ENCODE data around the gene RASD1.

The RASD1 gene

GRCh38 chr17:17504341-17505140 lies 8.3 kb upstream of the RASD1 start:
- TF ChIP-seq FOXP2 (optimal IDR thresholded peaks at IDR 0.05; ENCODE audit: borderline replicate concordance, extremely low read depth, extremely low read length, insufficient read depth) (no peak), SIN3A (IDR thresholded peaks at IDR 0.05; ENCODE audit: borderline replicate concordance, insufficient read depth, low read length) (no peak), POLR2AphosphoS5 (IDR thresholded peaks at IDR 0.05; ENCODE audit: low read depth, low read length) (no peak), TAF1 (IDR thresholded peaks at IDR 0.05; ENCODE audit: borderline replicate concordance, insufficient read depth, low read length) (no peak)
- TF ChIP-seq, protein P1, sequence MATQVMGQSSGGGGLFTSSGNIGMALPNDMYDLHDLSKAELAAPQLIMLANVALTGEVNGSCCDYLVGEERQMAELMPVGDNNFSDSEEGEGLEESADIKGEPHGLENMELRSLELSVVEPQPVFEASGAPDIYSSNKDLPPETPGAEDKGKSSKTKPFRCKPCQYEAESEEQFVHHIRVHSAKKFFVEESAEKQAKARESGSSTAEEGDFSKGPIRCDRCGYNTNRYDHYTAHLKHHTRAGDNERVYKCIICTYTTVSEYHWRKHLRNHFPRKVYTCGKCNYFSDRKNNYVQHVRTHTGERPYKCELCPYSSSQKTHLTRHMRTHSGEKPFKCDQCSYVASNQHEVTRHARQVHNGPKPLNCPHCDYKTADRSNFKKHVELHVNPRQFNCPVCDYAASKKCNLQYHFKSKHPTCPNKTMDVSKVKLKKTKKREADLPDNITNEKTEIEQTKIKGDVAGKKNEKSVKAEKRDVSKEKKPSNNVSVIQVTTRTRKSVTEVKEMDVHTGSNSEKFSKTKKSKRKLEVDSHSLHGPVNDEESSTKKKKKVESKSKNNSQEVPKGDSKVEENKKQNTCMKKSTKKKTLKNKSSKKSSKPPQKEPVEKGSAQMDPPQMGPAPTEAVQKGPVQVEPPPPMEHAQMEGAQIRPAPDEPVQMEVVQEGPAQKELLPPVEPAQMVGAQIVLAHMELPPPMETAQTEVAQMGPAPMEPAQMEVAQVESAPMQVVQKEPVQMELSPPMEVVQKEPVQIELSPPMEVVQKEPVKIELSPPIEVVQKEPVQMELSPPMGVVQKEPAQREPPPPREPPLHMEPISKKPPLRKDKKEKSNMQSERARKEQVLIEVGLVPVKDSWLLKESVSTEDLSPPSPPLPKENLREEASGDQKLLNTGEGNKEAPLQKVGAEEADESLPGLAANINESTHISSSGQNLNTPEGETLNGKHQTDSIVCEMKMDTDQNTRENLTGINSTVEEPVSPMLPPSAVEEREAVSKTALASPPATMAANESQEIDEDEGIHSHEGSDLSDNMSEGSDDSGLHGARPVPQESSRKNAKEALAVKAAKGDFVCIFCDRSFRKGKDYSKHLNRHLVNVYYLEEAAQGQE (IDR thresholded peaks at IDR 0.05; ENCODE audit: insufficient read depth in 1 of 2, low read depth in 2 of 2, low read length in 2 of 2) = no peak

DNA sequence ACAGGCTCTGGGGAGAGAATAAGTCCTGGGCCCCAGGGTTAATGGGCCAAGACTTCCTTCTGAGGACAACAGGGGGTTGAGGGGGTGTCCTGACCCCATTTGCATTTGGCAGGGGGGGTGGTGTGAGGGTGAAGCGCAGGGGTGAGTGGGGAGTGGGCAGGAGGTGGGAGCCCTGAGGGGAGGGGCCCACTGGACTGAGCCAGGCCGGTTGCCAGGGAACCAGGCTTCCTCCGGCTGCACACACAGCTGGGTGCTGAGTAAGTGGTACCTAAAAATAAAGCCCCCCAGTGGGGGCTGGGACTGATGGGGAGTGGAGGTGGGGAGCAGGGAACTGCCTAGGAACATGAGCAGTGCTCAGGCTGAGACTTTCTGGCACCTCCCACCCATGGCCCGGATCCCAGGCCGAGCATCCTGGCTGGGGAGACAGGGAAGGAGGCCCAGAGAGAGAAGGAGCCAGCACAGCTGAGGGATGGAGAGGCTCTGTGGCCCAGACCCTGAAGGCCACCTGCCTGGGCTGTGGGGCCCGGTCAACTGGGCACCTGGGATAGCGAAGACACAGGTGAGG lies 7.5 kb upstream of the RASD1 start:
- TF ChIP-seq, protein P1 (IDR thresholded peaks at IDR 0.05; ENCODE audit: insufficient read depth in 1 of 2, low read depth in 2 of 2, low read length in 2 of 2) = no peak
- TF ChIP-seq POLR2AphosphoS5 (IDR thresholded peaks at IDR 0.05; ENCODE audit: low read depth, low read length) = no peak
- no peak for TF ChIP-seq TAF1 (IDR thresholded peaks at IDR 0.05; ENCODE audit: borderline replicate concordance, insufficient read depth, low read length)
- no peak for TF ChIP-seq FOXP2 (optimal IDR thresholded peaks at IDR 0.05; ENCODE audit: borderline replicate concordance, extremely low read depth, extremely low read length, insufficient read depth)
- no peak for TF ChIP-seq SIN3A (IDR thresholded peaks at IDR 0.05; ENCODE audit: borderline replicate concordance, insufficient read depth, low read length)

DNA sequence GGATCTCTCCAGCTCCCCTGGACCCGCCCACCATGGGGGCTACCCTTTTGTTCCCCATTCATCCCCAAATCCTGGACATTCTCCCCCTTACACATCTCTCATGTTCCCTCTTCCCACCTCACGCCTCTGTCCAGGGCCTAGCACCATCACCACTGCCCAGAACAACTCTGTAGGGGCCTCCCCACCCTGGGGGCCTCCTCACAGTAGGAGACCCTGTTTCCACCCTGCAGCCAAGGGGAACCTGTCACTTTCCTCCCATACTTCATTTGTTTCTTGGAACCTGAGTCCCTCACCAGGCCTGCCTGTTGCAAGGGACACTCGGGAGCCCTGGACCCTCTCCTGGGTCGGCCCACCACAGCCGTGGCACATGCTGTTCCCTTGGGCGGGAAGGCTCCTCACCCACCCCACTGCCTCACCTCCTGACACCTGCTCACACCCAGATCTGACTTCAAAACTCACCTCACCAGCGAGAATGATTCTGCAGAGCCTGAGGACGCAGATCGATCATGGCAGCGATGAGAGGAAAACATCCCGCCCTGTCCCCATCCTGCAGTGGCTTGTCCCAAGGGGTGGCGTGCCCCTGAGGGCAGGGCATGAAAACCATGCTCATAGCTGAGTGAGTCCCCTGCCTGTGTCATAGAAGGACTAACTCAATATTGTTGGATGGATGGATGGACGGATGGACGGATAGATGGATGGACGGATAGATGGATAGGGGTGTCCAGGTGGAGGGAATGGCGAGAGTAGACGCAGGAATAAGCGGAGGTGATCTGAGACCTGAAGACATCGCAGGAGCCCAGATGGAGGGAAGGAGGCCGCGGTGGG lies 6.8 kb upstream of the RASD1 start:
- TF ChIP-seq SIN3A (IDR thresholded peaks at IDR 0.05; ENCODE audit: borderline replicate concordance, insufficient read depth, low read length) (no peak), POLR2AphosphoS5 (IDR thresholded peaks at IDR 0.05; ENCODE audit: low read depth, low read length) (no peak), FOXP2 (optimal IDR thresholded peaks at IDR 0.05; ENCODE audit: borderline replicate concordance, extremely low read depth, extremely low read length, insufficient read depth) (no peak), TAF1 (IDR thresholded peaks at IDR 0.05; ENCODE audit: borderline replicate concordance, insufficient read depth, low read length) (no peak)
- TF ChIP-seq, protein P1 (IDR thresholded peaks at IDR 0.05; ENCODE audit: insufficient read depth in 1 of 2, low read depth in 2 of 2, low read length in 2 of 2) = no peak

GRCh38 chr17:17500999-17501605 lies 4.9 kb upstream of the RASD1 start:
- TF ChIP-seq FOXP2 (optimal IDR thresholded peaks at IDR 0.05; ENCODE audit: borderline replicate concordance, extremely low read depth, extremely low read length, insufficient read depth) = no peak
- TF ChIP-seq TAF1 (IDR thresholded peaks at IDR 0.05; ENCODE audit: borderline replicate concordance, insufficient read depth, low read length) = no peak
- no peak for TF ChIP-seq POLR2AphosphoS5 (IDR thresholded peaks at IDR 0.05; ENCODE audit: low read depth, low read length)
- no peak for TF ChIP-seq SIN3A (IDR thresholded peaks at IDR 0.05; ENCODE audit: borderline replicate concordance, insufficient read depth, low read length)
- TF ChIP-seq, protein P1 (IDR thresholded peaks at IDR 0.05; ENCODE audit: insufficient read depth in 1 of 2, low read depth in 2 of 2, low read length in 2 of 2) = no peak
